Skin of body (tissue), 2 donors: Measurements from ENCODE around the gene BCL7C. TPM values are rescaled to one million over a fixed set of nuclear protein-coding genes. Genes with fewer than 3 reads are reported as not detected.
"Not testable (repeated sequence)": the region's sequence is repeated elsewhere in the genome, so short reads cannot be mapped to it uniquely, and the experiment has no call there.

Experiments used
- DNase-seq: peaks from one replicate; lab custom pipeline; 2025; lab: John Stamatoyannopoulos, UW
- total RNA-seq: library from RNA; depleted of rRNA; stranded (reverse); fragments of >200 nt; gene quantifications from one replicate; pipeline ENCODE4 v1.2.3, GENCODE V29; 2014

BCL7C gene
- 20.7 TPM for total RNA-seq

DNA sequence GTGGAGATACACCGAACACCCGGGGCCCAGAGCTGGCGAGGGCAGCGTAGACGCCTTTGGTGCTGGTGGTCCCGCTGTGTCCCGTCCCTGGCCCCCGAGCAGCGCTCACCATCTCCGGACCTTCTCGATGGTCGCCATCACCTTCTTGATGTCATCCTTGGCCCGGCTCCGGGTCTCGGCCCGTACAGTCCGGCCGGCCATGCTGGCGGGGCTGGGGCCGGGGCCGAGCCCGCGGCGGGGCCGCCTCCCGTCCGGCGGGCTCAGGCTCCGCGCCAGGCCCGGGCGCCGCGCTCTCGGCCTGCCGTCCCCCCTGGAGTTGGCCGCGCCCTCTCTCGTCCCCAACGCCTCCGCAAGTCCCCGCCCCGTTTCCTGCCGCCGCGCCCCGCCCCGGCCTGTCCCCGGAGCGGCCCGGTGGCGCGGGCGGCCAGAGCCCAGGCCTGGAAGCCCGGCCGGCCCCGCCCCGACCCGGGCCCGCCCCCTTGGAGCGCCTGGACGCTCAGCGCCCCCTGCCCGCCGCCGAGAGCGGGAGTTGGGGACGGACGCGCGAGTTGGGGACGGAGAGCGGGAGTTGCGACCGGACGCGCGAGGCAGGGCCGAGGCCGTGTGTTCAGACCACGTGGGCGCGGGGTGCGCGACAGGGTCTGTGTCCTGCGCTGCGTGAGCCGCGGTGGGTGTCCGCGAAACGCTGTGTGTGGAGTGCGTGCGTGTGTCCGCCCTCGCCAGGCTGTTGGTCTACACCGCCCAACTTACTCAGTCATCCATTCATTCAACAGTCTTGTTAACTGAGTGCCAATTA lies at the start of gene BCL7C:
BCL7C (minus strand) TSS at position 334 of the 796 bp plus-strand sequence; CDS start at position 201, 133 bp downstream.
- peak; percentile 63 for DNase-seq

DNA sequence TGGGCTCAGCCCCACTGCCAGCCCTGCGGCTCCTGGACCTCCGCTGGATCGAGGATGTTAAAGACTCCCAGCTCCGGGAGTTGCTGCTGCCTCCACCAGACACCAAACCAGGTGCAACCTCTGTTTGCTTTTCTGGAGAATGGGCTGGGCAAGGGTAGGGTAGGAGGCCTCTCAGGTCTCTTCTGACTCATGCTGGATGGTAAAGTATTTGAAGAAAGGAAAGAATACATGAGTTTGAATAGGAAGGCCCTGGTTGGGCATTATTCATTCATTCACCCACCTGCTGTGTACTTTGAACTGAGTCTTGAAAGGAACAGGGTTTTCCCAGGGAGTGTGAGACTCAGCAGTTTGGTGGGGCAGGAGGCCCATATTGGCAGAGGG lies 48.5 kb upstream of the BCL7C start:
- DNase-seq, result no peak

DNA sequence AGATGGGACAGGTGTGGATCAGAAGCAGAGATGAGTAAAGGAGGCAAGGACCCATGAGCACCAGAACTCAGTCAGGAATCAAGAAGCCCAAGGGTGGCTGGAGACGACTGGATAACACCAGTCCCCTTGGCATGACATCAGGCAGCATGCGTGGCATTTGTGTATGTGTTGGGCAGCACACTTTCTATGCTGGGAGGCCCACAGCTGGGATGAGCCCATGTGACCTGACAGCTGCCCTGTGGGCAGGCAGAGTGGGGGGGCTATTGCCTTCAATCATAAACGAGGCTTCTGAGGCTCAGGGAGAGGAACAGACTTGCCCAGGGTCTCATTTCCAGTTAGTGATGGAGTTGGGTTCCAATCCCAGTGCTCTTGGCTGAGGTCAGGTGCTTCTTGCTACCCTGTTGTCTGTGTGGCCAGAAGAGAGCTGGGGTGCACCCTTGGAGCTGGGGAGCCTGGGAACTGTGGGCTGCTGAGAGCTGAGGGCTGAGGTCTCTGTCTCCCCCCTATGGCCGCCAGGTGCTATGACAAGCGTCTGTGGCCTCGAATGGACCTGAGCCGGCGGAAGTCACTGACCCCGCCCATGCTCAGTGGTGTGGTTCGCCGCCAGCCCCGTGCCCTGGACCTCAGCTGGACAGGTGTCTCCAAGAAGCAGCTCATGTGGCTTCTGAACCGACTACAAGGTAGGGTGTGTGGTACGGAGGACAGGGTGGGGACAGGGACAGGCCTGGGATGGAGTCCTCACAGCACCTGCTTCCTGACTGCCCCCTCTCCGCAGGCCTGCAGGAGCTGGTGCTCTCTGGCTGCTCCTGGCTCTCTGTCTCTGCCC lies 47.9 kb upstream of the BCL7C start:
- no peak for DNase-seq

DNA sequence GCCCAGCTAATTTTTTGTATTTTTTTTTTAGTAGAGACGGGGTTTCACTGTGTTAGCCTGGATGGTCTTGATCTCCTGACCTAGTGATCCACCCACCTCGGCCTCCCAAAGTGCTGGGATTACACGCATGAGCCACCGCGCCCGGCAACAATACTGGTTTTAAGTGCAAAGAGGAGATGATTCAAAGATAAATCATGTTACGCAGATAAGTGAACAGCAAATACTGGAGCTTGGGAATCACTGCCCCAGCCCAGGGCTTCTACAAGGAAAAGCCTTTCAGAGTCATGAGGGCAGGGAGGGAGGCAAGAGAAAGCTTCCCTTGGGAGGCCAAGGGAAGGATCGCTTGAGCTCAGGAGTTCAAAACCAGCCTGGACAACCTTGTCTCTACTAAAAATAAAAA lies 45.7 kb upstream of the BCL7C start:
- DNase-seq, result not testable (repeated sequence)

DNA sequence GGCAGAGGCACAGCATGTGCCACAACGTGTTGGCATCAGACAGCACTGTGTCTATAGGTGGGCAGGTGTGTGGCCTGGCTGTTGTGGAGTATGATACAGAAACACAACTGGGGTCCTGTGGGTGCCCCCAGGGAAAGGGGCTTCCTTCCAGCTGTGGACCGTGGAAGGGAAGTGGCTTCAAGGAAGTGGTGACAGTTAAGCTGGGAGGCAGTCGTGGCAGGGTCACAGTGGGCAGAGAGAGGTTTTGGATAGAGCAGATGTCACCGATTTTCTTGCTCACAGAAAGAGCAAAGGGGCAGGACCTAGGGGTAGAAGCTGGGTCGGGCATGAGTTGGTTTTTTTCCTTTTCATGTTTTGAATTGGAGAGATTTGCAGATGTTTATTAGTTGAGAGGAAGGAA lies 43.8 kb upstream of the BCL7C start:
- DNase-seq, result no peak

DNA sequence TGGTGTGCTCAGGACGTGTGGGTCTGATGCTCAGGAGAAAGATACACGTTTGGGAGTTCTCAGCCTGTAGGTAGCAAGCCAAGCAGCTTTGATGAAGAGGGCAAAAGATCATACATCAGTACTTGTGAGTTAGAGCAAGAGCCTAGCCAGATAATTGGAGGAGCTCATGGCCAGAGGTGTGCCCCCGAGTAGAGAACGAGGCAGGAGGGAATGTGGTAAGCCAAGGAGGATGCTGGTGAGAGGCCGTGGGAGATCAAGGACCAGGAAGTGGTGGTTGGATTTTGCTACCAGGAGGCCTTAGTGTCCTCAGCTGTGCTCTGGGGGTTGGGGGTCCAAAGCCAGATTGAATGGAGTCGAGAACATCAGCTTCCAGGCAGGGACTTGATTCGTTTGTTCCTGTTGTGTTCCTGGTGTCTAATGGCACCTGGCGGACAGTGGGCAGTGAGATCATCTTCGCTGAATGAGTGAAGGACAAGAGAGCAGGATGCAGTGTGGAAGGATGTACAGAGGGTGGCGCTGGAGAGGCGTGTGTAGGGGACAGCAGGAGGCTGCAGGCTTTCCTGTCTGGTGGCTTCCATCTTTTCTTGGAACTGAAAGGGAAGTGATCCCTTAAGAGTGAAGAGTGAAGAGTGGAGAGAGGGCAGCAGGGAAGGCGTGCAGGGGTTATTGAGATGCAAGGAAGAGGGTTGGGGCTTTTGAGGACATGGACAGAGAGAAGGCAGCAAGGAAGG lies 41.1 kb upstream of the BCL7C start:
- DNase-seq, result no peak

DNA sequence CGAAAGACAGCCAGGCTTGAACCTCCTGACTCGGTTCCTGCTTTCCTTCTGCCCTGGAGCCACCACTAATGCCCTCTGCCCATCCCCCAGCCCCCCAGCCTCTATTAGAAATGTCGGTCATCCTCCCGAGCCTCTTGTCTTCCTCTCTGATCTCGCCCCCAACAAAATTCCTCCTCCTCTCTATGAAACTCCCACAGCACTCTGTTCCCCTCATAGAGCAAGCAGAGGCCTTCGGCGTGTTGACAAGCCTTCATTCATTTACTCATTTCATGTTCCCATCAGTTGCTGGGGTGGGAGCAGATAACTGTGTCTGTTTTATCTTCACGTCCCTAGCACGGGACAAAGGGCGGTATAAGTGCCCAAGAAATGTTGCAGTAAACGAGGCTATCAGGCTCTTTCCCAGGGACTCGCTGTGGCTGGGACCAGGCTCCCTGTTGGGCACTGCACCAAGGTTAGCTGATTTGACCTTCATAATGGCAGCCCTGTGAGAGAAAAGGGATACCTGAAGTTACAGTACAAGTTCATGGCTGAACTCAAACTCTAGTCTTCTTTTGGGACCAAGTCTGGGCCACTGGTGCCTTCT lies 37.3 kb upstream of the BCL7C start:
- no peak for DNase-seq

DNA sequence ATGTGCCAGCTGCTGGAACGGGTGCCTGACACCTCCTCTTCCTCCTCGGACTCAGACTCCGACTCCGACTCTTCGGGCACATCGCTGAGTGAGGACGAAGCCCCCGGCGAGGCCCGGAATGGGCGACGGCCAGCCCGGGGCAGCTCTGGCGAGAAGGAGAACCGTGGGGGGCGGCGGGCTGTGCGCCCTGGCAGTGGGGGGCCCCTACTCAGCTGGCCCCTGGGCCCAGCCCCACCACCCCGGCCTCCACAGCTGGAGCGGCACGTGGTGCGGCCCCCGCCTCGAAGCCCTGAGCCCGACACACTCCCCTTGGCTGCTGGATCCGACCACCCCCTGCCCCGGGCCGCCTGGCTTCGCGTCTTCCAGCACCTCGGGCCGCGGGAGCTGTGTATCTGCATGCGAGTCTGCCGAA lies 36.3 kb upstream of the BCL7C start:
- DNase-seq, result no peak

DNA sequence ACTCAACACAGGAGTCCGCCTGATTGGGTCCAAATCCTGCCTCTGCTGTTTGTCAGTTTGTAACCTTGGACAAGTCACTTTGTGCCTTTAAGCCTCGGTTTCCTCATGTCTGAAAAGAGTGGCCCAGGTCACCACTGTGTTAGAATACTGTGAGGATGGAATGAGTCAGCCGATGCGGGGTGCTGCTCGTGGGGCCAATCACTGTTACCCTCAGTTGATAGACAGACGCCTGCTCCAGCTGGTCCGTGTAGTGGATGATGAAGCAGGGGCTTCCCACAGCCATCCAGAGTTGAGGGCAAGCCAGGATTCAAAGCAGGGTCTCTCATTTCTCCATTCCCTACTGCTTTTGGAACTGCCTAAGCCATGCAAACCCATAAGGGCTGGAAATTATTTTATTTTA lies 35.3 kb upstream of the BCL7C start:
- DNase-seq, result no peak

DNA sequence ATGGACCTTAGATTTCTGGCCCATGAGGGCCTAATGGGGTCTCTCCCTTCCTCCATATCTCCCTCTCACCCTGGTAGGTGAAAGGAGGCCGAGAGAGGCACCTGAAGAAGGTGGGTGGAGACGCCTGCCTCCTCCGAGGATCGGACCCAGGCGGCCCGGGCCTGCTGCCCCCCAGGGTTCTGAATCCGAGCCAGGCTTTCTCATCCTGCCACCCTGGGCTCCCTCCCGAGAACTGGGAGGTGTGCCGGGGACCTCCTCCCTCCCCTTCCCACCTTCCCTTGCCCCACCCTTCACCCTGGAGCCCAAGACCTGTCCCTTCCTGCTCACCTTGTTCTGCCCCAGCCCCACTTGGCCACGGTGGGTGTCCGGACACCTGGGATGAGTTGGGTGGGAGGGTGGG lies 34.5 kb upstream of the BCL7C start:
- no peak for DNase-seq

DNA sequence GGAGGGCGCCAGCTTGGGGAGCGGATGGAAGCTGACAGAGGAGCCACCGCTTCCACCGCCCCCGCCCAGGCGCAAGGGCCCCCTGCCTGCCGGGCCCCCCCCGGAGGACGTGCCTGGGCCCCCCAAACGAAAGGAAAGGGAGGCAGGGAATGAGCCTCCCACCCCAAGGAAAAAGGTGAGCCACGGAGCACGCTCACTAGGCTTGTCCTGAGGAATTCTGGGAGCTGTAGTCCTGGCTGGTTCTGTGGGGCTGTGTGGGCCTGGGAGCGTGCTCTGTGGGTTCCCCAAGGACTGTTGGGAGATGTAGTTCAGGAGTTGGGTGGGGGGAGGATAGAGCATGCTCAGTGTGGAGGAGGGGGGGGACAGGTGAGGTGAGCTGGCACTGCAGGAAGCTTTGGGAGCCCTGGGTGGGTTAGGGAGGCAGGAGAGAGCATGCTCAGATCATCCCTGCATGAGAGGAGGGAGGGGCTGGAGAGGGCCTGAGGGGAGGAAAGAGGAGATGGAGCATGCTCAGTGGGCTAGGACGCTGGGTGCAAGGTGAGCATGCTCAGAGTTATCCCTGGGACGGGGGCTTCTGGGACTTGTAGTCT lies 34.0 kb upstream of the BCL7C start:
- DNase-seq, result peak; percentile 69

DNA sequence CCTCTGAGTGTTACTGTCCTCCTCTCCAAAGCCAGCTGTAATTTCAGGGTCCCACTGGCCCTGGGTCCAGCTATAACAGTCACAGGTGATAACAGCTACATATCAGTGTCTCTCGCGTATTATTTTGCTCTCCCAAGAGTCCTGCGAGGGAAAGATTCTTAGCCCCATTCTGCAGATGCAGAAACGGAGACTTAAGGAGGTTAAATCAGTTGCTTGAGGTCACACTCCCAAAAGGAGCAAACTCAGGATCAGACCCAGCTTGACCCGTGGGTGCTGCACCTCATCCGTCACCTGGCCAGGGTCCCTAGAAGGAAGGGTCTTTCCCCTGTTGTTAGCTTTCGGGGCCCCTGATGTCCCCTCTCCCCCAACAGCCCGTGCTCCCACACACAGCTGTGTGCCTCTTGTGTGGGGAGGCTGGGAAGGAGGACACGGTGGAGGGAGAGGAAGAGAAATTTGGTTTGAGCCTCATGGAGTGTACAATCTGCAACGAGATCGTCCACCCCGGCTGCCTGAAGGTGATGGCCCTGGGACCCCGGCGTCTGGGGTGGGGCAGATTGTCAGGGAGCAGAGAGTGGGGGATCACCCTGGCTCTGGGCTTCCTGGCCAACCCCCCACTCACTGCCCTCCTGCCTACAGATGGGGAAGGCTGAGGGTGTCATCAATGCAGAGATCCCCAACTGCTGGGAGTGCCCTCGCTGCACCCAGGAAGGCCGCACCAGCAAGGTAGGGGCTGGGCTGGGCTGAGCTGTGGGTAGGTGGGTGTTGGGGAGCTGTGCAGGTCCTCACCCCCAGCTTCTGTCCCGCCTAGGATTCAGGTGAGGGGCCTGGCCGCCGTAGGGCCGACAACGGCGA lies 33.3 kb upstream of the BCL7C start:
- DNase-seq, result no peak

DNA sequence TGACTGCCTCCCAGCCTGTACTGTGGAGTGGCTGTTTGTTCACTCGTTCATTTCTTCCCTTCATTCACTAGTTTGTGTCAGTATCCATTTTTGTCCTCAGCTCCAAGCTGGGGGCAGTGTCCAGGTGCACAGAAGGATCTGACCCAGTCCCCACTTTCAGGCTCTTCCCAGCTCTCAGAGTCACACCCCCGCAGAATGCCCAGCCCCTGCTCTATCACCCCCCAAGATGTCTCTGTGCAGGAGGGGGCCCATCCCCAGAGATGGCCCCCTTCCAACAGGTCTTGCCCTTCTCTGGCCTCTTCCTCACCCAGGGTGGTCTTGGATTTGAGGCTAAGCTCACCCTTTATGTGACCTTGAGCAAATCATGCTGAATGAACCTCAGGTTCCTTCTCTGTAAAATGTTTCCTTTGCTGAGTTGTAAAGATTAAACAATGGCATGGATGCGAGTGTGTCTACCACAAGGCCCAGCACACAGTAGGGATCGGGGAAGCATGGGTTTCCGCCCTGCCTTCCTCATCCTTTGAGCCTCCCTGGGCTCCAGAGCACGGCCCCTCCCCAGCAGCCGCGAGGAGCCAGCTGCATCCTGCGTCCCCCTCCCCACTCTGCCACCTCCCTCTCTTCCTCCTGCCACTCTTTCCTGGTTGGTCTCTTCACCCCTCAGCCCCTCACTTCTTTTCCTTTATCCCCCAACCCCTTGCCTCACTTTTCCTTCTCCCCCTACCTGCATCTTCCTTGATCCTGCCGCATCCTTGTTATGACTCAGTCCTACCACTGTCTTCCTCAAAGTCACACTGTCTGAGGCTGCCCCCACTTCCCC lies 32.3 kb upstream of the BCL7C start:
- no peak for DNase-seq

DNA sequence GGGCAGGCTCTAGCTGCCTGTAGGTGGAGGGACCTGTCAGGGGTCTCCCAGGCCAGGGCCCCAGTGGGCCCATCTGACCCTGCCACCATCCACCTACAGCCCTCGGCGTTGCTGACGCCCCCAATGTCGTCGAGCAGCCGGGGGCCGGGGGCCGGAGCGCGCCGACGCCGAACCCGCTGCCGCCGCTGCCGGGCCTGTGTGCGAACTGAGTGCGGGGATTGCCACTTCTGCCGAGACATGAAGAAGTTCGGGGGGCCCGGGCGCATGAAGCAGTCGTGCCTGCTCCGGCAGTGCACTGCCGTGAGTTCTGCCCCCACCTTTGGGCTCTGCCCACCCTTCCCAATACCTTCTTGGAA lies 31.7 kb upstream of the BCL7C start:
- DNase-seq, result no peak

DNA sequence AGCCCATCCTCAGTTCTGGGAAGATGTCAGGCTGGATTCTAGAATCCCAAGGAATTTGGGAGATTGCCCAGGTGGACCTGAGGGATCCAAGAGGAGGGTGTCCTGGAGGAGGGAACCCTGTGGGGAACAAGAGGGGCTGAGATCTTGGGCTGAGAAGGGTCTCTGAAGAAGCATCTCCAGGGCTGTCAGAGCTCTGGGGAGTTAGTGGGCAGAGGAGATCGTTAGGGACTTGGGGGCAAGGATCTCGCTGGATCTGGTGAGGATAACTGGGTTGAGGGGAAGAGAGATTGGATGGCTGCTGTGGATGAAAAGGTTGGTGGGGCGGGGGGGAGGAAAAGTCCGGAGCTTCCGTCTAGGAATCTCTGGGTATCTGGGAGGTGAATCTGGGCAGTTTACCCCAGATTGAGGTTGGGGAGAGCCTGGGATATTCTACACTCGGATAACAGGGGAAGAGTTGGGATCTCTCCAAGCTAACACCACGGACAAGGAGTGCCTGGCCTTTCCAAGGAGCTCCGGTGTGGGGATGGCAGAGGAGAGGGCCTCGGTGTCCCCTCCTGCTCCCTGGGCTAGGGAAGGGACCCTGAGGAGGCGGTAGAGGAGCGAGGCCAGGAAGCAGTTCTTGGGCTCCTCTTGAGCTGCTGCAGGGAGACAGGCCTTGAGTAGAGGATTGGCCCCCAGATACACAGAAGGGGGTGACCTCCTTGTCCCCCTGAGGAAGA lies 31.2 kb upstream of the BCL7C start:
- no peak for DNase-seq

DNA sequence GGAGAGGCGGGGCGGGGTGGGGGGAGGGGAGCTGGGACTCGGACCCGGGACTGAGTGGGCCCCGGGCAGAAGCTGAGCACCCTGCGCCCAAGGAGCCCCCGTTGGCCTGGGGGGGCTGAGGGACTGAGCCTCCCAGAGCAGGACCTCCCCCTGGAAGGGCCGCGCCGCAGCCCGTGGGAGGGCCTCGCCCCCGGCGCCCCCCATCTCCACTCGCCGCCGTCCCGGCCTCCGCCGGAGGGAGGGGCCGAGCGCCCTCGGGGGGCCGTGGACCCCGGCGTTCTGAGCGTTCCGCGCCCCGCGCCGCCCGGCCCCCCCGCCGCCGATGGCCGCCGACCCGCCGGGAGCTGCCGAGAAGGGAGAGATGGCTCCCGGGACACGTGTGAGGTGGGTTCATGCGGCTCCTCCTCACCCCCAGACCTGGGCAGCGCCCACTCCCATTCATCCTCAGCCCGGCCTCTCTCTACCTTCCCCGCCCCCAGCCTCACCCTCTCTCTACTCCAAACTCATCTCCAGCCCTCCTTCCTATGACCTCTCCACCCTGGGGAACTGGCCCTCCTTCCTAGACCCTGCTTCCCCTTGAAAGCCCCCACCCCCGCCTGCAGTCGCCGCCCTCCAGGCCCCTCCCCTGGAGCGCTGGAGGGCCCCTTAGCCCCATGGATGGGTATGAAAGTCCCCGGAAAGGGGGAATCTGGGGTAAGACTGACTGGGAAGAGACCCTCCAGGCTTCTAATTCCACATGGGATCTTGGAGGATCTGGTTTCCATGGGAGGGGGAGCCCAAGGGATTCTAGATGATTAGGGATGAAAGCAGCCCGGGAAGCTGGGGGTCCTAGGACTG lies 30.4 kb upstream of the BCL7C start:
- DNase-seq, result no peak

DNA sequence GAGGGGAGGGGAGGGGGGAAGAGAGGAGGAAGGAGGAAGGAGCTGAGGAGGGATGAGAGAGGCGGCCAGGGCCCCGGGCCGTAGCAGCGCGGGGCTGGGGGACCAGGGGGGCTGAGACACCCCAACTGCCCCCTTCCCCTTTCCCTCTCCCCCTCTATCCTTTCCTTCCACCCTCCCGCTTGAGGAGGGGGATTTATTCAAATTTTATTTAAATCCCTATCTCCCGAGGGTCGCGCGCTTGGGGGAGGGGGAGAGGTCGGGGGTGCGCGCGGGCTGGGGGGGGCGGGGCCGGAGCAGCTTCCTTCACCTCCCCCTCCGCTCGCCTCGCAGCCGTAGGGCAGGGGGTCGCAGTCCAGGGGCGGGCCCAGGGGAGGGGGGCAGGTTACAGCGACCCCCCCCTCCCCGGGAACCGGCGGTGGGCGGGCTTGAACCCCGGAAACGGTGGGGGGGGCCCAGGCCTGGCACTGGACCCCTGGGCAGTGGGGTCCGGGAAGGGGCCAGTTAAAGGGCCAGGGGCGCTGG lies 29.7 kb upstream of the BCL7C start, which contains the start of gene FBXL19:
FBXL19 (plus strand) TSS at position 19 of the 522 bp plus-strand sequence. CDS start 2,183 bp downstream, outside the sequence.
- peak; percentile 52 for DNase-seq
